Measurements from ENCODE around the gene DUSP3. TPM values are rescaled to one million over a fixed set of nuclear protein-coding genes. Genes with fewer than 3 reads are reported as not detected.

The DUSP3 gene
- total RNA-seq, 2 donors from 2014 or later, result 130 to 137 TPM

GRCh38 chr17:43784068-43784467 lies 5.3 kb upstream of the DUSP3 start:
- no peaks in the 10 kb centered on the region for H3K9me3 ChIP-seq
- H3K36me3 ChIP-seq, result no peaks in the 10 kb centered on the region
- TF ChIP-seq, protein P1, sequence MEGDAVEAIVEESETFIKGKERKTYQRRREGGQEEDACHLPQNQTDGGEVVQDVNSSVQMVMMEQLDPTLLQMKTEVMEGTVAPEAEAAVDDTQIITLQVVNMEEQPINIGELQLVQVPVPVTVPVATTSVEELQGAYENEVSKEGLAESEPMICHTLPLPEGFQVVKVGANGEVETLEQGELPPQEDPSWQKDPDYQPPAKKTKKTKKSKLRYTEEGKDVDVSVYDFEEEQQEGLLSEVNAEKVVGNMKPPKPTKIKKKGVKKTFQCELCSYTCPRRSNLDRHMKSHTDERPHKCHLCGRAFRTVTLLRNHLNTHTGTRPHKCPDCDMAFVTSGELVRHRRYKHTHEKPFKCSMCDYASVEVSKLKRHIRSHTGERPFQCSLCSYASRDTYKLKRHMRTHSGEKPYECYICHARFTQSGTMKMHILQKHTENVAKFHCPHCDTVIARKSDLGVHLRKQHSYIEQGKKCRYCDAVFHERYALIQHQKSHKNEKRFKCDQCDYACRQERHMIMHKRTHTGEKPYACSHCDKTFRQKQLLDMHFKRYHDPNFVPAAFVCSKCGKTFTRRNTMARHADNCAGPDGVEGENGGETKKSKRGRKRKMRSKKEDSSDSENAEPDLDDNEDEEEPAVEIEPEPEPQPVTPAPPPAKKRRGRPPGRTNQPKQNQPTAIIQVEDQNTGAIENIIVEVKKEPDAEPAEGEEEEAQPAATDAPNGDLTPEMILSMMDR (IDR thresholded peaks at IDR 0.05), result no peak
- peaks cover 4 to 6% of the 10 kb centered on the region in 2 donors for H3K4me1 ChIP-seq (ENCODE audit: control insufficient read depth in 1 of 2, low read depth in 2 of 2)
- no peak for ATAC-seq (ENCODE audit: insufficient number of reproducible peaks, low FRiP score, low read depth)
- H3K4me3 ChIP-seq, result no peak overlapping the region
- H3K27me3 ChIP-seq (replicated peaks; ENCODE audit: insufficient read depth), result no peaks in the 10 kb centered on the region
- DNase-seq (ENCODE audit: low spot score), result no peak
- H3K27ac ChIP-seq, result no peak overlapping the region

DNA sequence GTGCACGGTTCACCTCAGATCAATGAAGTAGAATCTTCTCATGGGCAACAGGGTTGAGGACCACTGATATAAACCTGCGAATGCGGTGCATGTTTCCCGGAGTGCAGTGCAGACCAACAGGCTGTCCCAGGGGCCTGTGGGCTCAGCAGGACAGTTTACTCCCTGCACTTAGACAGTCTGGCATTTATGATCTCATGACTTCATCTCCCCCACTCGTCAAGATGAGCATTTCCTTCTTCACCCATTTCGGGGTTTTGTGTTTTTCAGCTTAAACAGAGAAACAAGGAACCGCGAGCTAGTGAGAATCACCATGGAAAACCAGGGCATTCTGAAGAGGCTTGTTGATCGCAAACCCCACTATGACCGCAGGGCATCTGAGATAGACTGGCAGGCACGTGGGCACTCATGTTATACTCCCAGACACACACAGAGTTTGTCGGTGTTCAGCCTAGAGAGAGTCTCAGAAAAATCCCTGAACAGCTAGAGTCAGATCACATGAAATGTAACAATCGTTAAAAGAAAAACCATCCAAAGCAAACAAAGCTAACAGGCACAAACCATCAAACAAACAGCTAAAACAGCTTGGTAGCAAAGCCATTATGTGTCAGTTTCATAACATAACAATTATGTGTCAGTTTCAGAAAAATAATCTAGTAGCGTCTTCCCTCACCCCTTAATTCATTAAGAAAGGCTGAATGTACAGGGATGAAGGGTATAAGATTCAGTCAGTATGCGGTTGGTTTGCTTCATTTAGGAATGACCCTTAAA lies 4.3 kb upstream of the DUSP3 start:
- H3K4me3 ChIP-seq, result no peak overlapping the region
- peaks cover 4 to 6% of the 10 kb centered on the region in 2 donors for H3K4me1 ChIP-seq (ENCODE audit: control insufficient read depth in 1 of 2, low read depth in 2 of 2)
- TF ChIP-seq, protein P1 (IDR thresholded peaks at IDR 0.05), result no peak
- no peak overlapping the region for H3K27ac ChIP-seq
- no peaks in the 10 kb centered on the region for H3K27me3 ChIP-seq (replicated peaks; ENCODE audit: insufficient read depth)
- ATAC-seq (ENCODE audit: insufficient number of reproducible peaks, low FRiP score, low read depth), result no peak
- H3K9me3 ChIP-seq, result no peaks in the 10 kb centered on the region
- H3K36me3 ChIP-seq, result no peaks in the 10 kb centered on the region
- no peak for DNase-seq (ENCODE audit: low spot score)

DNA sequence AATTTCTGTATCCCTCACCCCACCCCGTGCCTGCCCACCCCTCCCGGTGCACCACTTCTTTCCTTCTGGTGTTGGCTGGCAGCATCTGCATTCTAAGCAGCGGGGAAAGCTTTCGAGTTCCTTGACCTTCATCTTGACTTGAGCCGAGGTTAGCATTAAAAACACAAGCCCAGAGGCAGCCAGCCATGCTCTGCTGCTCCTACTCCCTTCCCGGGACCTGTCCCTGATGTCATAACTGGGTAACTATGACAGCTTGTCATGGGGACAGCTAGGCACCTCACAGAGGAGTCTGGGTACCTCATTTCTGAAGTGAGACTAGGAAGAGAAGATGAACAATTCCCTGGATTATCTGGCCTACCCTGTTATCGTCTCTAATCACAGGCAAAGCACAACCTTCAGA lies 1.4 kb upstream of the DUSP3 start, which contains the start of gene CFAP97D1:
Gene CFAP97D1 (plus strand): TSS at position 301 of the 400 bp plus-strand sequence. CDS start 28 bp downstream, at position 329.
- Histone ChIP-seq H3K4me1 (ENCODE audit: control insufficient read depth in 1 of 2, low read depth in 2 of 2) (peaks cover 21 to 34% of the 10 kb centered on the region in 2 donors), H3K27me3 (replicated peaks; ENCODE audit: insufficient read depth) (no peaks in the 10 kb centered on the region), H3K27ac (peak within 1 kb of the TSS; percentile 98 to 100), H3K4me3 (peak within 1 kb of the TSS; percentile 81), H3K36me3 (no peaks in the 10 kb centered on the region), H3K9me3 (no peaks in the 10 kb centered on the region)
- ATAC-seq (ENCODE audit: insufficient number of reproducible peaks, low FRiP score, low read depth) (no peak), DNase-seq (ENCODE audit: low spot score) (no peak)
- TF ChIP-seq, protein P1 (IDR thresholded peaks at IDR 0.05), result no peak

- TF ChIP-seq, protein P1 (IDR thresholded peaks at IDR 0.05), result no peak
- no peaks in the 10 kb centered on the region for H3K27me3 ChIP-seq (replicated peaks; ENCODE audit: insufficient read depth)
- peaks cover 21 to 41% of the 10 kb centered on the region in 2 donors for H3K4me1 ChIP-seq (ENCODE audit: control insufficient read depth in 1 of 2, low read depth in 2 of 2)
- H3K4me3 ChIP-seq, result peak overlapping the region; percentile 81
- H3K27ac ChIP-seq, result peak overlapping the region; percentile 98 to 100
- no peak for ATAC-seq (ENCODE audit: insufficient number of reproducible peaks, low FRiP score, low read depth)
- H3K9me3 ChIP-seq, result no peaks in the 10 kb centered on the region
- peaks cover 2% of the 10 kb centered on the region for H3K36me3 ChIP-seq
- DNase-seq (ENCODE audit: low spot score), result no peak
Observed at GRCh38 chr17:43779145-43780125, 658 bp upstream of the DUSP3 start.
